Activated CD4-positive, alpha-beta T cell treated with anti-CD3 and anti-CD28 coated beads, Interleukin-2, amount 10 ng/mL, durations not matched to agents 7 days and 5 days (primary cell): ENCODE results near the gene PMF1. TPM values are rescaled to one million over a fixed set of nuclear protein-coding genes. Genes with fewer than 3 reads are reported as not detected.

ENCODE experiments used
- CTCF ChIA-PET: fragments of 350-600 bp; sonication (Branson Sonifier 250); formaldehyde crosslinking; loops from one replicate; lab custom pipeline; 2021; ENCODE audit warnings: antibody characterized with exemption; lab: Charles Lee
- POLR2A ChIA-PET: fragments of 350-600 bp; sonication (Branson Sonifier 250); formaldehyde crosslinking; loops from one replicate; lab custom pipeline; 2021; ENCODE audit warnings: antibody characterized with exemption; lab: Charles Lee
- DNase-seq: peaks from one replicate; pipeline ENCODE4 v3.0.0-alpha.2; 2020
- H3K27ac Mint-ChIP-seq: one replicate; pipeline ENCODE4 v1.8.0; 2021; ENCODE audit warnings: mild to moderate bottlenecking, moderate library complexity, mixed read lengths
- H3K27me3 Mint-ChIP-seq: one replicate; pipeline ENCODE4 v1.8.0; 2021; ENCODE audit warnings: mixed read lengths
- H3K36me3 Mint-ChIP-seq: one replicate; pipeline ENCODE4 v1.8.0; 2021; ENCODE audit warnings: low read depth, mixed read lengths
- H3K4me1 Mint-ChIP-seq: one replicate; pipeline ENCODE4 v1.8.0; 2021; ENCODE audit warnings: mixed read lengths
- H3K4me3 Mint-ChIP-seq: one replicate; pipeline ENCODE4 v1.8.0; 2021; ENCODE audit warnings: mild to moderate bottlenecking, moderate library complexity, mixed read lengths
- H3K9me3 Mint-ChIP-seq: one replicate; pipeline ENCODE4 v1.8.0; 2021; ENCODE audit warnings: mixed read lengths
- total RNA-seq, 2 experiments: library from RNA; stranded (reverse); gene quantifications; one replicate each; pipeline ENCODE4 v1.2.3, GENCODE V29; 2021

Gene PMF1
- total RNA-seq, 2 experiments from 2014 or later, result 72.8 to 73.4 TPM

DNA sequence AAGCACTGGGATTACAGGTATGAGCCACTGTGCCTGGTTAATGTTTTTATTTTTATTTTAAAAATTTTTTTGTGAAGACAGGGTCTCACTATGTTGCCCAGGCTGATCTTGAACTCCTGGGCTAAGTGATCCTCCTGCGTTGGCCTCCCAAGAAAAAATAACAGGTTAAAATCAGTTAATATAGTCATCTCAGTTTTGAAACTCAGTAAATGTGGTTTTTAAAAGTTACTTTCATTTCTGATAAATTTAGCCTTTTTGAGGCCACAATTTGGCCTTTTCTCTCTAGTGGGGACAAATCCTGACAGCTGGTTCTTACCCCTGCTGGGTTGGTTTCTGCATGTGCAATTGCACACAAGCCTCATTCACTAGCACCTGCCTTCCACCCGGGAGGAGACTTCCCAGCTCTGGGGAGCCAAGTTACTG lies 13.3 kb downstream of the PMF1 start:
- Mint-ChIP-seq H3K4me3 (no peak overlapping the region), H3K36me3 (peaks cover 42% of the 10 kb centered on the region), H3K4me1 (peaks cover 48% of the 10 kb centered on the region), H3K27me3 (no peaks in the 10 kb centered on the region), H3K9me3 (no peaks in the 10 kb centered on the region), H3K27ac (peak overlapping the region; percentile 76)
- ChIA-PET POLR2A (no interaction called here), CTCF (interaction anchor here (0.6 to 4.4 kb wide), 21 partner anchors 7 to 216 kb away, joined by 3 to 42 read pairs (median 6); partner anchors contain the start of genes PMF1 and SEMA4A)
- DNase-seq, result no peak

DNA sequence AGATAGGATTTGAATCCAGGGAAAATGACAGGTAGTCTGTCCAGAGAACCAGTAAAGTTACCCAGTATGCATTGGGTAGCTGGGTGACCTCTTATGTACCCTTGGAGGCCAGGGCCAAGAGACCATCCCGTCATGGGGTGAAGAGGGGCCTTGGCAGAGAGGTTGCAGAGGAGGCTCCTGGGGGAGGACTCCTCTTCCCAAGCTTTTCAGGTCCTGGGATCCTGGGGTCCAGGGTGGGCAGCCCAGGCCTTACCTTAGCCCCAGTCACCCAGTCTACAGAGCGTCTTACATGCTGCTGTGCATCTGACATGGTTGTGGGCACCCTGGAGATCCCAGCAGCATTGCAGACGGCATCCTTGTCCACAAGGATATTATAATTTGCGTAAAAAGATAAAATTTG lies 14.0 kb downstream of the PMF1 start:
- no peaks in the 10 kb centered on the region for H3K27me3 Mint-ChIP-seq
- ChIA-PET CTCF (interaction anchor here (0.7 to 4.4 kb wide), 12 partner anchors 13 to 130 kb away, joined by 3 to 42 read pairs (median 13); partner anchors contain the start of genes PMF1 and SEMA4A), POLR2A (no interaction called here)
- H3K9me3 Mint-ChIP-seq, result no peaks in the 10 kb centered on the region
- peaks cover 41% of the 10 kb centered on the region for H3K4me1 Mint-ChIP-seq
- no peak for DNase-seq
- H3K36me3 Mint-ChIP-seq, result peaks cover 35% of the 10 kb centered on the region
- H3K4me3 Mint-ChIP-seq, result no peak overlapping the region
- H3K27ac Mint-ChIP-seq, result peak overlapping the region; percentile 76

GRCh38 chr1:156228501-156228900 lies 15.7 kb downstream of the PMF1 start:
- Mint-ChIP-seq H3K4me1 (peaks cover 24% of the 10 kb centered on the region), H3K27me3 (no peaks in the 10 kb centered on the region), H3K27ac (peak overlapping the region; percentile 57), H3K4me3 (no peak overlapping the region), H3K9me3 (no peaks in the 10 kb centered on the region), H3K36me3 (peaks cover 22% of the 10 kb centered on the region)
- CTCF ChIA-PET, result interaction anchor here (1.1 to 1.7 kb wide), 5 partner anchors 16 to 100 kb away, joined by 3 to 8 read pairs (median 4); no protein-coding TSS in a partner anchor
- no peak for DNase-seq
- POLR2A ChIA-PET, result no interaction called here

GRCh38 chr1:156229809-156230472 lies 17.1 kb downstream of the PMF1 start:
- ChIA-PET POLR2A (no interaction called here), CTCF (interaction anchor here (1.0 to 1.8 kb wide), 7 partner anchors 16 to 102 kb away, joined by 3 to 8 read pairs (median 4); no protein-coding TSS in a partner anchor)
- Mint-ChIP-seq H3K27me3 (no peaks in the 10 kb centered on the region), H3K9me3 (no peaks in the 10 kb centered on the region), H3K36me3 (peaks cover 22% of the 10 kb centered on the region), H3K27ac (no peak overlapping the region), H3K4me3 (no peak overlapping the region), H3K4me1 (peaks cover 20% of the 10 kb centered on the region)
- no peak for DNase-seq

DNA sequence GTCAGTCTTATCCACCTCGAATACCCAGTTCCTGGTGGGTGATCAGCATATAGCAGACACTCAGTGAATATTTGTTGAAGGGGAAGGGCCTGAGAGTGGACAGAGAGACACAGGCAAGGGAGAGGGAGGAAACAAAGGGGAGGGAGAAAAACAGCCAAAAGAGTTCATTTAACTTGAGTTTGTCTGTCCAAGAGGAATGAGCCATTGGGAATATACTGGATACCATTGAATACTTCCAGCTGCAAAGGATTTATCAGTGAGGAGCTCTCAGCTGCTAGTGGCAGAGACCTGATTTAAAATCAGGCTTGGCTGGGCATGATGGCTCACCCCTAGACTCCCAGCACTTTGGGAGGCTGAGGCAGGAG lies 17.6 kb downstream of the PMF1 start:
- Mint-ChIP-seq H3K36me3 (peaks cover 20% of the 10 kb centered on the region), H3K4me3 (no peak overlapping the region), H3K4me1 (peaks cover 17% of the 10 kb centered on the region), H3K9me3 (no peaks in the 10 kb centered on the region), H3K27ac (no peak overlapping the region), H3K27me3 (no peaks in the 10 kb centered on the region)
- CTCF ChIA-PET, result interaction anchor here (1.3 to 1.8 kb wide), 2 partner anchors 16 to 88 kb away, joined by 5 to 8 read pairs; no protein-coding TSS in a partner anchor
- DNase-seq, result no peak
- POLR2A ChIA-PET, result no interaction called here

DNA sequence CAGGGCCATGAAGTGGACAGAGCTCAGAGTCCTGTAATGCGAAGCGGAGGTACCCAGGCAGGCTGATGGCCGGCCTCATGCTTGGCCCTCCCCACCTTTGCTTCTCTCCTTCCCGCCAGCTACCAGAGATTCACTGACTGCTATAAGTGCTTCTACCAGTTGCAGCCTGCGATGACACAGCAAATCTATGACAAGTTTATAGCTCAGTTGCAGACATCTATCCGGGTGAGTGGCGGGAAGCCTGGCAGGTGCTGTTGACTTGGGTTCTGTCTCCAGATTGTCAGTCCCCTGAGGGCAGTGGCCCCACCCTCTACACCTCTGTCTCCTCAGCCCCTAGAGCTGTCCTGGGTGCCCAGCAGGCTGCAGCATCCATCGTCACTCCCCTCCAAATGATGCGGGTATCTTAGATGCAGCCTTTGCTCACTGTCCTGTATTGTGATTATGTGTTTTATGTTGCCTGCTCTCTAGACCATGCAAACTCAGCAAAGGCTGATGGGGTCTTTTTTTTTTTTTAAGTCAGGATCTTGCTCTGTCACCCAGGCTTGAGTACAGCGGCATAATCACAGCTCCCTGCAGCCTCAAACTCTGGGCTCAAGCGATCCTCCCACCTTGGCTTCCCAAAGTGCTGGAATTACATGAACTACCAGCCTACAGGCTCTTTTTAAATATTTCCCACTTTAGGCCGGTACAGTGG lies 19.5 kb downstream of the PMF1 start:
- Mint-ChIP-seq H3K27me3 (no peaks in the 10 kb centered on the region), H3K4me3 (no peak overlapping the region), H3K36me3 (peaks cover 25% of the 10 kb centered on the region), H3K27ac (peak overlapping the region; percentile 54), H3K9me3 (no peaks in the 10 kb centered on the region), H3K4me1 (peaks cover 6% of the 10 kb centered on the region)
- CTCF ChIA-PET, result interaction anchor here (0.8 to 2.9 kb wide), 8 partner anchors 7 to 141 kb away, joined by 3 to 15 read pairs (median 4); partner anchors contain the start of gene BGLAP
- POLR2A ChIA-PET, result interaction anchor here (0.5 to 0.6 kb wide), 2 partner anchors 9 to 78 kb away, joined by 3 to 4 read pairs; no protein-coding TSS in a partner anchor
- DNase-seq, result no peak

DNA sequence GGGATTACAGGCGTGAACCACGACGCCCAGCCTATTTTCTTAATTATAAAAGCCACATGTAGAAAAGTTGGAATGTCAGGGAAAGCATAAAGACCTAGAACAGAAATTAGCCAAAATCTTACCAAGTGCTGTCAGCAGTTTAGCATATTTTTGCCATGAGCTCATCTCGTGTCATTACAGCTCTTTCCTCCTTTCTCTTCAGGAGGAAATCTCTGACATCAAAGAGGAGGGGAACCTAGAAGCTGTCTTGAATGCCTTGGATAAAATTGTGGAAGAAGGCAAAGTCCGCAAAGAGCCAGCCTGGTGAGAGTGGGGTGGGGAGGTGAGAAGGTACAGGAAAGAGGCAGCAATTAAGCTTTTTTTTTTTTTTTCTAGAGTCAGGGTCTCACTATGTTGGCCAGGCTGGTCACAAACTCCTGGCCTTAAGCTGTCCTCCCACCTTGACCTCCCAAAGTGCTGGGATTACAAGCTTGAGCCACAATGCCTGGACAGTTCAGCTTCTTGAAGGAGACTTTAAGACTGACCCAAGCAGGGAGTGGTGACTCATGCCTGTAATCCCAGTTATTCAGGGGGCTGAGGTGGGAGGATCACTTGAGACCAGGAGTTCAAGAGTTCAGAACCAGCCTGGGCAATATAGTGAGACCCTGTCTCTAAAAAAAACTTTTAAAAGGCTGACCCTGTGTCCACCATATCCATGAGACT lies 20.8 kb downstream of the PMF1 start:
- POLR2A ChIA-PET, result no interaction called here
- Mint-ChIP-seq H3K36me3 (peaks cover 30% of the 10 kb centered on the region), H3K9me3 (no peaks in the 10 kb centered on the region), H3K4me3 (no peak overlapping the region), H3K27ac (no peak overlapping the region), H3K4me1 (peaks cover 3% of the 10 kb centered on the region), H3K27me3 (no peaks in the 10 kb centered on the region)
- CTCF ChIA-PET, result interaction anchor here (0.7 to 2.9 kb wide), 9 partner anchors 8 to 143 kb away, joined by 3 to 15 read pairs (median 3); partner anchors contain the start of genes BGLAP and PAQR6
- no peak for DNase-seq

- Mint-ChIP-seq H3K27ac (no peak overlapping the region), H3K4me1 (no peaks in the 10 kb centered on the region), H3K36me3 (peaks cover 35% of the 10 kb centered on the region), H3K4me3 (no peak overlapping the region), H3K9me3 (no peaks in the 10 kb centered on the region), H3K27me3 (no peaks in the 10 kb centered on the region)
- ChIA-PET POLR2A (no interaction called here), CTCF (interaction anchor here (0.9 to 1.5 kb wide), 2 partner anchors 38 to 83 kb away, joined by 3 to 4 read pairs; no protein-coding TSS in a partner anchor)
- DNase-seq, result no peak
Measured at GRCh38 chr1:156236164-156236563, 23.4 kb downstream of the PMF1 start.

DNA sequence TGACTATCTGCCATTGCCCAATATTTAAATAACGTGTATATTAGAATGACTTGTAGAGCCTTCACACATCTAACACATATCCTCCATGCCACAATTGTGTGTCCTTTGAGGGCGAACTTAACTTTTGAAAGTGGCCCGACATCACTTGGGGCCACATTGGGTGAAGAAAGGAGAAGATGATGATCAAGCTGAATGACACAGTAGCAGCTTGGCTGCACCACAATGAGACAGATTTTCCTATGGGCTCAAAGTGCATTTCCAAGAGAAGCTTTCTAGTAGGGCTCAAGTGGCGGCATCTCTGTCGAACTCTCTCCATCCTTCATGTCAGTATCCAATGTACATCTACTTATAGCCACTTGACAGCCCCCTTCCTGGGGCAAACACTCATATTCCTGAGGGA lies 25.4 kb downstream of the PMF1 start:
- DNase-seq, result no peak
- no peaks in the 10 kb centered on the region for H3K27me3 Mint-ChIP-seq
- POLR2A ChIA-PET, result no interaction called here
- H3K36me3 Mint-ChIP-seq, result peaks cover 35% of the 10 kb centered on the region
- no peak overlapping the region for H3K4me3 Mint-ChIP-seq
- no peak overlapping the region for H3K27ac Mint-ChIP-seq
- H3K4me1 Mint-ChIP-seq, result no peaks in the 10 kb centered on the region
- no peaks in the 10 kb centered on the region for H3K9me3 Mint-ChIP-seq
- CTCF ChIA-PET, result interaction anchor here (0.9 to 1.8 kb wide), 4 partner anchors 13 to 15 kb away, joined by 3 to 6 read pairs (median 5); no protein-coding TSS in a partner anchor

DNA sequence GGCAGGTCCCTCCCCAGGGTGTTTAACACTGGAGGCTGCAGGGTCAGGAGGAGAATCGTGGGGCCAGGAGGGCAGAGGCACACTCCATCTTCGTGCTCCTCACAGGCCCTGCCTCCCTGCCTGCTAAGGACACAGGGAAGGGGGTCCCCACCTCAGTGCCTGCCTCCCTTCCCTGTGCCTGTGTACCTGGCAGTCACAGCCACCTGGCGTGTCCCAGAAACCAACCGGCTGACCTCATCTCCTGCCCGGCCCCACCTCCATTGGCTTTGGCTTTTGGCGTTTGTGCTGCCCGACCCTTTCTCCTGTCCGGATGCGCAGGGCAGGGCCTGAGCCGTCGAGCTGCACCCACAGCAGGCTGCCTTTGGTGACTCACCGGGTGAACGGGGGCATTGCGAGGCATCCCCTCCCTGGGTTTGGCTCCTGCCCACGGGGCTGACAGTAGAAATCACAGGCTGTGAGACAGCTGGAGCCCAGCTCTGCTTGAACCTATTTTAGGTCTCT lies 28.6 kb downstream of the PMF1 start:
- CTCF ChIA-PET, result interaction anchor here (0.6 to 1.2 kb wide), 2 partner anchors 8 to 17 kb away, joined by 3 to 7 read pairs; no protein-coding TSS in a partner anchor
- no peaks in the 10 kb centered on the region for H3K9me3 Mint-ChIP-seq
- H3K4me1 Mint-ChIP-seq, result peaks cover 17% of the 10 kb centered on the region
- H3K36me3 Mint-ChIP-seq, result peaks cover 26% of the 10 kb centered on the region
- no peak for DNase-seq
- no peak overlapping the region for H3K4me3 Mint-ChIP-seq
- no peaks in the 10 kb centered on the region for H3K27me3 Mint-ChIP-seq
- POLR2A ChIA-PET, result interaction anchor here (0.6 kb wide), 1 partner anchor 9 kb away, joined by 4 read pairs; no protein-coding TSS in a partner anchor
- H3K27ac Mint-ChIP-seq, result no peak overlapping the region

- CTCF ChIA-PET, result interaction anchor here (0.5 to 1.2 kb wide), 2 partner anchors 9 to 95 kb away, joined by 4 to 7 read pairs; no protein-coding TSS in a partner anchor
- no peak for DNase-seq
- Mint-ChIP-seq H3K27me3 (no peaks in the 10 kb centered on the region), H3K27ac (no peak within 1 kb of the TSS), H3K36me3 (peaks cover 22% of the 10 kb centered on the region), H3K4me1 (peaks cover 18% of the 10 kb centered on the region), H3K4me3 (no peak within 1 kb of the TSS), H3K9me3 (no peaks in the 10 kb centered on the region)
- POLR2A ChIA-PET, result no interaction called here
Measured at GRCh38 chr1:156241926-156242325, 29.1 kb downstream of the PMF1 start, which contains the start of gene BGLAP. Gene BGLAP, plus strand, starts transcription at chr1:156242184. Its CDS starts 48 bp downstream, at chr1:156242232.

- Mint-ChIP-seq H3K4me3 (no peak overlapping the region), H3K36me3 (peaks cover 18% of the 10 kb centered on the region), H3K4me1 (peaks cover 18% of the 10 kb centered on the region), H3K9me3 (no peaks in the 10 kb centered on the region), H3K27me3 (no peaks in the 10 kb centered on the region), H3K27ac (no peak overlapping the region)
- ChIA-PET POLR2A (no interaction called here), CTCF (interaction anchor here (1.0 to 2.1 kb wide), 3 partner anchors 10 to 97 kb away, joined by 4 to 7 read pairs (median 7); no protein-coding TSS in a partner anchor)
- DNase-seq, result no peak
Measured at GRCh38 chr1:156242738-156243137, 29.9 kb downstream of the PMF1 start.
